GM21723 (cell line): ENCODE measurements around the gene TSPAN32.
"Not testable (repeated sequence)": the region's sequence is repeated elsewhere in the genome, so short reads cannot be mapped to it uniquely, and the experiment has no call there.

Experiments
- ATAC-seq: cut with Tn5 transposase; IDR thresholded peaks from one replicate; pipeline ENCODE4 v1.9.1; 2021; ENCODE audit warnings: mild to moderate bottlenecking, moderate library complexity; ENCODE audit not compliant: unreplicated experiment

The TSPAN32 gene

GRCh38 chr11:2362414-2362813, 60.6 kb downstream of the TSPAN32 start:
- no peak for ATAC-seq

- ATAC-seq, result no peak
Observed at GRCh38 chr11:2363130-2363529, 61.3 kb downstream of the TSPAN32 start.

GRCh38 chr11:2363577-2364370, 62.0 kb downstream of the TSPAN32 start:
- ATAC-seq, result no peak

GRCh38 chr11:2364386-2364785, 62.6 kb downstream of the TSPAN32 start:
- not testable (repeated sequence) for ATAC-seq

- no peak for ATAC-seq
Observed at GRCh38 chr11:2365571-2366210, 63.9 kb downstream of the TSPAN32 start.

GRCh38 chr11:2366276-2366675, 64.5 kb downstream of the TSPAN32 start:
- ATAC-seq, result no peak

- ATAC-seq, result no peak
Observed at GRCh38 chr11:2366733-2367132, 64.9 kb downstream of the TSPAN32 start.

GRCh38 chr11:2367266-2368160, 65.7 kb downstream of the TSPAN32 start:
- ATAC-seq, result no peak
